SKM-1 treated with dmso at 0.1 percent for 144 hours (cell line): ENCODE results near the gene VPS4A.
"Not testable (repeated sequence)": the region's sequence is repeated elsewhere in the genome, so short reads cannot be mapped to it uniquely, and the experiment has no call there.

Experiments used
- DNase-seq: peaks from one replicate; lab custom pipeline; 2025; ENCODE audit not compliant: unreplicated experiment; lab: John Stamatoyannopoulos, UW

The VPS4A gene

GRCh38 chr16:69310653-69311532, at the start of gene VPS4A:
TSS of gene VPS4A (plus strand) at chr16:69311350. CDS start at chr16:69311512, 162 bp downstream.
- DNase-seq = peak; percentile 96

GRCh38 chr16:69266334-69267063, 44.7 kb upstream of the VPS4A start:
- no peak for DNase-seq

- DNase-seq = no peak
Measured at GRCh38 chr16:69267633-69268032, 43.5 kb upstream of the VPS4A start.

GRCh38 chr16:69270395-69270794, 40.8 kb upstream of the VPS4A start:
- no peak for DNase-seq

GRCh38 chr16:69270831-69271230, 40.3 kb upstream of the VPS4A start:
- no peak for DNase-seq

- no peak for DNase-seq
Measured at GRCh38 chr16:69273009-69273408, 38.1 kb upstream of the VPS4A start.

- DNase-seq = no peak
Measured at GRCh38 chr16:69274699-69275235, 36.4 kb upstream of the VPS4A start.

- DNase-seq = no peak
Measured at GRCh38 chr16:69276148-69277115, 34.7 kb upstream of the VPS4A start.

- no peak for DNase-seq
Measured at GRCh38 chr16:69277413-69277812, 33.7 kb upstream of the VPS4A start.

- DNase-seq = no peak
Measured at GRCh38 chr16:69283851-69284250, 27.3 kb upstream of the VPS4A start.

GRCh38 chr16:69285240-69285639, 25.9 kb upstream of the VPS4A start:
- no peak for DNase-seq

- DNase-seq = peak; percentile 14
Measured at GRCh38 chr16:69286941-69287713, 24.0 kb upstream of the VPS4A start.

GRCh38 chr16:69291657-69292056, 19.5 kb upstream of the VPS4A start:
- not testable (repeated sequence) for DNase-seq

GRCh38 chr16:69293401-69293800, 17.7 kb upstream of the VPS4A start:
- no peak for DNase-seq

- DNase-seq = no peak
Measured at GRCh38 chr16:69294051-69294450, 17.1 kb upstream of the VPS4A start.

- DNase-seq = not testable (repeated sequence)
Measured at GRCh38 chr16:69296771-69297170, 14.4 kb upstream of the VPS4A start.

- no peak for DNase-seq
Measured at GRCh38 chr16:69298261-69298660, 12.9 kb upstream of the VPS4A start.

- DNase-seq = no peak
Measured at GRCh38 chr16:69301187-69301586, 10.0 kb upstream of the VPS4A start.

- no peak for DNase-seq
Measured at GRCh38 chr16:69301861-69302260, 9.3 kb upstream of the VPS4A start.

GRCh38 chr16:69302301-69302700, 8.8 kb upstream of the VPS4A start:
- DNase-seq = no peak
